NCI-H524 (cell line): ENCODE measurements around the gene TMEM179B.
"Not testable (repeated sequence)": the region's sequence is repeated elsewhere in the genome, so short reads cannot be mapped to it uniquely, and the experiment has no call there.

Experiments
- DNase-seq, 2 experiments: peaks; one replicate each; lab custom pipeline; 2025; lab: John Stamatoyannopoulos, UW

Gene TMEM179B

GRCh38 chr11:62789576-62789975 is 2.4 kb downstream of the TMEM179B start:
- DNase-seq = no peak

DNA sequence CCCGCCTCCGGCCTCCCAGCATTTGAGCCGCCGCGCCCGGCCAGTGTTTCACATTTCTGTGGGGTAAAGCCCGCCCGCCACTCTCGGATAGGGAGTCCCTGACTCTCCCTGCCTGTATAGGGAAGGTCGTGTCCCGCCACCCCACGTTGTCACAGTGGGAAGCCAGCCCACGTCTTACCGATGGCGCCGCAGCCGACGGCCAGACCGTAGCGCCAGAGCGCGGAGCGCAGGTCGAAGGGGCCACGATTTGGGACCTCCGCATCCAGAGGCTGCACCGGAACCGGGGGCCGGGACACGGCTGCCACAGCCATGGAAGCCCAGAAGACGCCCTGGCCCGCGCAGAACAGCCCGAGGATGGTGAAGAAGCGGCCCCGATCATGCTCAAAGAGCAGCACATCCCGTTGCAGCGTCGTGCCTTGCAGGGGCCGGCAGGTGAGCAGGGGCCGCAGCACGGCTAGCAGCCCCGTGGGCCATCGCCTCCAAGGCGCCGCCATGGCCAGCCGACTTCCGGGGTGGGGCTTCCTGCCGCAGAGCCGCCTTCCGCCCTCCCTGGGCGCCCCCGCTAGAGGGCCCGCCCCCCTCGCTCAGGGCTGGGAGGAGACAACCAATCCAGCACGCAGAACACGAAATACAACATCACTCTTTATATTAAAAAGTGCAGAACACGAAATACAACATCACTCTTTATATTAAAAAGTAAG is 4.4 kb downstream of the TMEM179B start, which contains the start of gene TMEM223:
Gene TMEM223 (minus strand): TSS at position 506 of the 701 bp plus-strand sequence. CDS start 12 bp downstream, at position 494.
- peak; percentile 17 to 60 for DNase-seq

- DNase-seq = peak in 1 of 2 experiments; percentile 40
Measured at GRCh38 chr11:62792202-62792575, 5.0 kb downstream of the TMEM179B start.

DNA sequence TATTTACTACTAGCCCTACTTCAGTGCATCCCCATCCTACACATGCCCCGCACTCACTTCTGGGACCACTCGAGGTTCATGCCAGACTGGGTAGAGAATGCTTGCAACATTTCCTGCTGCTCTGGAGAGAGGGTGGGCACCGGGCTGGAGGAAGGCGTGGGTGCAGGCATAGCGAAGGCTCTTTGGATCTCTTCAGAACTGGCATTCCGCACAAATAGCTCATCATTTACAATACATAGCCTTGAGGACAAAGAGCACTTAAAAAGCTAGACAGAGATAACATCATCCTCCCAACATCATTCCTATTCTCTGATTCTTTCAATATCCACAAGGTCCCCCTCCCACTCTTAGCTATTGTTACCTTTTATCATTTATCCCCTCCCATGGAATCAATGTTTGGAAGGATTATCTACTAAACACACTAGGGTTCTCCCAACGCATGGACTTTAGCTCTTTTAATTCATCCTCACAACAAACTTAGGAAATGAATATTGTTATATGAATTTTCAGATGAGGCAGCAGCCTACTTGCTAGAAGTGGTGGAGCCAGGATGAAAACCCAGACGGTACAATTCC is 7.1 kb downstream of the TMEM179B start:
- DNase-seq = no peak

DNA sequence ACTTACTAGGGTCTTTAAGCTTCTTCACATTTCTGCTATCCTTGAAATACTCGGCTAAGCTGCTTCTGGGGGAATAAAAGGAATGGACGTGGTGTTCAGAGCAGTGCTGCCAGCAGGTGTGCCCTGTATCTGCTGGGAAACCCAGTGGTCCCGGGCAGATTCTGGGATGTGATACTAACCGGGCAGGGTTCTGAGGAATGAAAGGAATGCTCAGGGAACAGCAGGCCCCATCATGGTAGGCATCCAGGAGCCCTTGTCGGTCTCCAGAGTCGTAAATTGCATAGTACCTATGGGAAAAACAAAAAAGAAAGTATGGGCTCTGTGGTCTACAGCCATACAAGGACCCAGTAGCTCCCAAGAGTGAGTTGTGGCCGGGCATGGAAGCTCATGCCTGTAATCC is 9.1 kb downstream of the TMEM179B start:
- DNase-seq = no peak

DNA sequence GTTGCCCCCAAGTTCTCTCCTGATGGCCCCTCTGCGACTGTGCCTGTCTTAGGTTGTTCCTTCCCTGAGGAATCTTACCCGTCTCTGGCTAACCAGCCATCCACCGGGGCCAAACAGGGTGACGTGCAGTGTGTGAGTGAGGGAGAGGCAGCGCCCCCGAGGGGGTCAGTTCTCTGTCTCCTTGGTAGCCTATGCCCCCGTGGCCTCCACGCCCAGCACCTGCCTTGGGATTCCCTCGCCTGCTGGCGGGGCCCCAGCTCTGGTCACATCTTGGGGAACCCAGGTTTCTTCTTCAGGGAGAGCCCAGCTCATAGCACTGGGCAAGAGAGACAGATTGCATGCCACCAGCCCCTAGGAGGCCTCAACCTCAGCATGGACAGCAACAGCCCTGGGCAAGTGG is 12.3 kb downstream of the TMEM179B start:
- no peak for DNase-seq

DNA sequence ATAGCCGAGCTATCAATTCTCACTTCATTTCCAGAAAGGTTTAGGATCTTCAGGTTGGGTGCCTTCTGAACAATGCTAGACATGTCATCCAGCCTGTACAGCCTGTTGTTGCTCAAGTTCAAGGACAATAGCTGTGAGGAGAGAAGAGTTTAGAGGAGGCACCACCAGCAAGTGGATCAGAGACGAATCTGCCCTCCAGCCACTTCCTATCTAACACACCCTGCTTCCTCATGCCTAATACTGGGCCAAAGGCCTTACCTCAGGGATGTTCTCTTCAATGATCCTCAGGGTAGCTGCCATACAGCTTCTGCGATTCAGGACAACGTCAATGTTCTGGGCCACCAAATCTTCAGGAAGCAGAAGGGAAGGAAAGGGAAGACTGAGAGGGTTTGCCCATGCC is 13.9 kb downstream of the TMEM179B start:
- DNase-seq = no peak

GRCh38 chr11:62804310-62805075 is 17.3 kb downstream of the TMEM179B start:
- peak in 1 of 2 experiments; percentile 33 for DNase-seq

DNA sequence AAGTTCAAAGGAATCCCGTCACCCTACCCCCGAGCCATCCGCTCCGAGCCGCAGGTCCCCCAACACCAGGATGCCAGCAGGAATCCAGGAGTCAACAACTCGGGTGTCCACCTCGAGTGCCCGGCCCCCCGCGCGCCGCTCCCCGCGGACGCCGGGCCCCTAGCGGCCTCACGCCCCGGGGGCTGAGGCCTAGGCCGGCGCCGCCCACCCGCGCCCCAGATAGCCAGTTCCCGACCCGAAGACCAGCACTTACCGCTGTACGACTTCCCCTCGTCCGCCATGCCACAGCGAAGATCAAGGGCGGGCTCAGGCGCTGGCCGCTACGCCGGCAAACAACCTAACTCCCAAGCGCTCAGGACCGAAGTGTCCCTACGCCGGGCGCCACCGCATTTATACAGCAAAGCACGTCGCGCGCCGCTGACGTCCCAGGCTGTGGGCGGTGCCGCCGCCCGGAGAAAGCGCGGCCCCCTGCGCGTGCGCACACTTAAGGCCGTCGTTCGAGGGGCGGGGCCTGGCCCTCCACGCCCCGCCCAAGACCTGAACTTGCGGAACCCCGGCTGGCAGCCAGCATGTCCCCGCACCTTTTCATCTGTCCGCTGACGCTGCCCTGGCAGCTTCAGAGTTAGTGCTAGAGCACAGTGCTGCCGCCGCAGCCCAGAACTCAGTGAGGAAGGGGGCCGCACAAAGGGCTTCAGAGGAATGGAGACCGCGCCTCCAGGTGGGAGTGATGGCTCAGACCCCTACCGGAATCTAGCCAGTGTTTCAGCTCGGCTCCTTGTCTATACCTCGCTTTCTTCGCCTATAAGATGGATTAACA is 18.1 kb downstream of the TMEM179B start, which contains the start of gene NXF1:
Gene NXF1 (minus strand): TSS at position 365 of the 817 bp plus-strand sequence. CDS start 84 bp downstream, at position 281.
- peak; percentile 87 to 93 for DNase-seq

DNA sequence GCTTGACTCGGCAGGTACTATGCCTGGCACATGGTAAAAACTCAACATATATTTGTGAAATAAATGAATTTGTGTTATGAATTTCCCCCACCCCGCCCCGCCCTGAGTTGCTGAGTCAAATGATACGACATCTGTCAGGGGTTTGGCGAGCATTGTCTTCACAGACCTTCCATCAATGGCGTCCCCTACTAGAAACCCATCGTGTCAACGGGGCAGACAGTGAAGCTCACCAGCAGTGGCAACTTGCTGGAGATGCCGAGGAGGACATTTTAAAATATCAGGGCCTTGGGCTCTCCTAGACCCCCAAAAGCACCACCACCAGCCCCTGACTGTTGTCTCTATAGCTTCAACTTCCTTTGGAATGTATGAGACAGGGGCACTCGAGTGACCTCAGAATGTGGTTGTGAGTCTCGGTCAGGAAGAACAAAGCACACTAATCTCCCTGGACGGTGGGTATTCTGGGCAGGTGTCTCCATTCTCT is 18.8 kb downstream of the TMEM179B start:
- peak; percentile 31 to 51 for DNase-seq

DNA sequence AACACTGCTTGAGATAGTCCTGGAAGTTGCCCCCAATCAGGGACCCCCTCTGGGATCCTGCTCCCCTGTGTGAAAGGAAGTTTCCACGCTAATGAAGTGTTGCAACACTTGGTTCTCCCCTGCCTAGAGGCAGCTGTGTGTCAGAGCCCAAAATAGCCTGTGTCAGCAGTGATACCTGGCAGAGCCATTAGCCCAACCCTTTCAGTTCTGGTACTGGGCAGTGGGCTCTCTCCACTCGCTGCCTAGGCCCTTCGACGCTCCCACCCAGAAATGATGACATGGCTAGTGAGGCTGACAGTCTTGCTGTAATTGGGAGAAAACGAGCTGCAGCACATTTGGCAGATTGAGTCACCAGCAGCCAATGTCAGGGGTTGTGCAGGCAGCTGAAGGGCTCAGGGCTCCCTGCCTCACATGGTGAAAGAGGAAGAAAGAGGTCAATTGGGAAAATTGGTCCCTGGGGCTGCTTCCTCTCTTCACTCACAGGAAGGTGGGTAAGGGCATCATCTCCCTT is 19.5 kb downstream of the TMEM179B start:
- no peak for DNase-seq

DNA sequence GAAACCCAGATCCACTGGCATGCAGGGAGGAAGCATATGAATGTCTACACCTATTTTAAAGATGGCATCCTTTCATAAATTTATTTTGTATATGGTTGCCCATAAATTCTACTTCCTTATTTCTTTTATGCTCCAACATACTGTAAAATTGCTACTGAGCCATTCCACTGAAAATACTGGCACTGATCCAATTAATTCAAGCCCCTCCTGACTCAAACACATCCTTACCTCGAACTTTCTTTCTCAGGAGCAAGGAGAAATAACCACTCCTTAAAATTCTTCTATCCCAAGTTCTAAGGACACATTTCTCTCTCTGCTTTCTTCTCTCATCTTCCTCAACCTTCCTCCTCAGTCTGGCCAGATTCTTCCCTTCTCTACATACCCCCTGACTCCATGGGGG is 23.5 kb downstream of the TMEM179B start:
- DNase-seq = no peak

- no peak for DNase-seq
Measured at GRCh38 chr11:62811659-62812058, 24.5 kb downstream of the TMEM179B start.

GRCh38 chr11:62816557-62816956 is 29.4 kb downstream of the TMEM179B start:
- no peak for DNase-seq

DNA sequence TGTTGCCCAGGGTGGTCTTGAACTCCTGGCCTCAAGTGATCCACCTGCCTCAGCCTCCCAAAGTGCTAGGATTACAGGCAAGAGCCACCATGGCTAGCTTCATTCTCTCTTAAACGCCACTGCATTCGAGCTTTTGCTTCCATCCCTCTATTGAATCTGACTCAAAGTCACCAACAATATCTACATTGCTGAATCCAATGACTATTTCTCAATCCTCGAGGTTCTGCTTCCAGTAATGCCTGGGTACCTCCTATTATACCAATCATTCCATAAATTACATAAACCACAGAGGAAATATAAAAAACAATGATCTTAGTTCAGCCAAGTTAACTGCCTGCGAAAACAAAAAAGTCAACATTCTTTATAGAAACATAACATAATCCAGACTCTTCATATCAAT is 29.9 kb downstream of the TMEM179B start:
- no peak for DNase-seq

GRCh38 chr11:62823677-62824076 is 36.5 kb downstream of the TMEM179B start:
- no peak for DNase-seq

GRCh38 chr11:62828130-62828529 is 40.9 kb downstream of the TMEM179B start:
- not testable (repeated sequence) for DNase-seq

GRCh38 chr11:62830904-62831519 is 43.8 kb downstream of the TMEM179B start:
- DNase-seq = peak; percentile 71 to 82

GRCh38 chr11:62831520-62832335 is 44.5 kb downstream of the TMEM179B start, which contains the start of gene STX5:
STX5 (minus strand) TSS chr11:62832051; CDS start chr11:62831243, 808 bp downstream.
- DNase-seq = peak; percentile 96 to 98
